Cardiac fibroblast (primary cell): ENCODE results near the gene TMEM126B.

Source experiments
- DNase-seq, 2 donors: peaks; one replicate each; pipeline versions ENCODE4 v3.0.0 to v3.0.0-alpha.2; 2010; ENCODE audit warnings: low read depth in 2 of 2
- H3K4me3 ChIP-seq, 2 donors: replicated peaks in 1 of 2; 1 replicate in 1 of 2; 2 replicates in 1 of 2; pipeline ENCODE4 v1.5.1; 2011; ENCODE audit warnings: low read depth in 2 of 2, low read length in 2 of 2, mild to moderate bottlenecking in 2 of 2, moderate library complexity in 1 of 2
- TF ChIP-seq, protein P1 (sequence below): IDR thresholded peaks from one replicate; pipeline ENCODE4 v1.5.1; 2011; ENCODE audit warnings: low read depth, mild to moderate bottlenecking, low read length, inconsistent platforms

Gene TMEM126B

DNA sequence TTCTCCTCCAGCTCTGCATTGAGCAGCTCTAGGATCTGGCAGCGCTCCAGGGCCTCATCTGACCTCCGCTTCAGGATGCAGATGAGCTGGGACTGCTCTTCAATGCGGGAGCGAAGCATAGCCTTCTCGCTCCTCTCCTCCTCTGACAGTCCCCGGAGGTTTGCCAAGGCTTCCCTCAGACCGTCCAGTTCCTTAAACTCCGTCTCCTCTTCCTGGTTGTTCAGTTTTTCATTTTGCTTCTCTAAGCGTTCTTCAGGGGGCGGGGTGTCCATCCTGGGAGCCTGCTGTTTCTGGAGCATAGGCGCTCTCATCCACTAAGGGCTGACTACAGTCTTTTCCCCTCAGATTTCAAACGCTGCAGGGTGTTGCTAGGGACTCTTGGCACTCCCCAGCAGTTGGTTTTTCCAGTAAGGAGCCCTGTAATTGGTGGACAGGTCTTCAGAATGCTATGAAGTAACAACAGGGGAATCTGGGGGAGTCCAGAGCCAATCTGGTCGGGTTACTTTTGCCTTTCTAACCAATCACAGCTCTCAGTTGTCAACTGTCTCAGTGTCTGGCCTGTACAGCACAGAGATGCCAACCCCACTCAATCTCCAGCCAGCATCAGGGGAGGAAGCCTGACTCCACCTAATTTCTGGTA lies 57.5 kb downstream of the TMEM126B start, which contains the start of gene CCDC89:
Gene CCDC89 (minus strand): TSS at position 376 of the 640 bp plus-strand sequence. CDS start 65 bp downstream, at position 311.
- peak within 1 kb of the TSS; percentile 48 to 63 for H3K4me3 ChIP-seq
- peak; percentile 97 to 99 for DNase-seq
- TF ChIP-seq, protein P1, sequence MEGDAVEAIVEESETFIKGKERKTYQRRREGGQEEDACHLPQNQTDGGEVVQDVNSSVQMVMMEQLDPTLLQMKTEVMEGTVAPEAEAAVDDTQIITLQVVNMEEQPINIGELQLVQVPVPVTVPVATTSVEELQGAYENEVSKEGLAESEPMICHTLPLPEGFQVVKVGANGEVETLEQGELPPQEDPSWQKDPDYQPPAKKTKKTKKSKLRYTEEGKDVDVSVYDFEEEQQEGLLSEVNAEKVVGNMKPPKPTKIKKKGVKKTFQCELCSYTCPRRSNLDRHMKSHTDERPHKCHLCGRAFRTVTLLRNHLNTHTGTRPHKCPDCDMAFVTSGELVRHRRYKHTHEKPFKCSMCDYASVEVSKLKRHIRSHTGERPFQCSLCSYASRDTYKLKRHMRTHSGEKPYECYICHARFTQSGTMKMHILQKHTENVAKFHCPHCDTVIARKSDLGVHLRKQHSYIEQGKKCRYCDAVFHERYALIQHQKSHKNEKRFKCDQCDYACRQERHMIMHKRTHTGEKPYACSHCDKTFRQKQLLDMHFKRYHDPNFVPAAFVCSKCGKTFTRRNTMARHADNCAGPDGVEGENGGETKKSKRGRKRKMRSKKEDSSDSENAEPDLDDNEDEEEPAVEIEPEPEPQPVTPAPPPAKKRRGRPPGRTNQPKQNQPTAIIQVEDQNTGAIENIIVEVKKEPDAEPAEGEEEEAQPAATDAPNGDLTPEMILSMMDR, result no peak
